ENCODE results near the gene CUBN.

The CUBN gene

GRCh38 chr10:17125206-17125893 lies 4.3 kb downstream of the CUBN start:
- CTCF ChIA-PET: no interaction called here
- no peak for TF ChIP-seq CTCF (IDR thresholded peaks at IDR 0.05; ENCODE audit: insufficient read depth, low read length, missing control alignments)
- POLR2A ChIA-PET: no interaction called here
- DNase-seq (ENCODE audit: low read depth, low spot score): no peak
- H3K4me3 ChIP-seq (ENCODE audit: low read depth, low read length): no peak overlapping the region

DNA sequence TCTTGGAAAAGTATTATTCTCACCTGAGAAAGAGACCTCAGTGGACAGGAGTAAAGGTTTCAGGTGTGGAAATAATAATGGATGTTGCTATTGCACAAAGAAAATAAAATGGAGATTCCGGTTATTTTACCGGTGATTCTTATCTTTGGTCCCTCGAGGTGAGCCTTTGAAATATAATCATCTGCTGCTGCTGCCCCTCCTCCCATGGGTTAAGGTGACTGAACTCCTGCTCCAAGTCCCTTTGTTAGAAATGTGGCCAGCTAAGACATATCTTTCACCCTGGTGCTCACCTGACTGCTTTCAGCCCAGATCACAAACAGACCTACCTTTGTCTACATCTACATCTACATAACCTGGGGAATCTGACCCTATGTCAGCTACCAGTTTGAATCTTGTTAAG lies 5.7 kb downstream of the CUBN start:
- TF ChIP-seq CTCF (IDR thresholded peaks at IDR 0.05; ENCODE audit: insufficient read depth, low read length, missing control alignments): no peak
- ChIA-PET CTCF (no interaction called here), POLR2A (no interaction called here)
- no peak for DNase-seq (ENCODE audit: low read depth, low spot score)
- no peak overlapping the region for H3K4me3 ChIP-seq (ENCODE audit: low read depth, low read length)

- CTCF ChIA-PET: interaction anchor here (1.2 kb wide), 1 partner anchor 36 kb away, joined by 3 read pairs; no protein-coding TSS in a partner anchor
- no peak overlapping the region for H3K4me3 ChIP-seq (ENCODE audit: low read depth, low read length)
- DNase-seq (ENCODE audit: low read depth, low spot score): peak; percentile 40
- POLR2A ChIA-PET: interaction anchor here (0.7 to 1.6 kb wide), 5 partner anchors 47 to 121 kb away, joined by 3 to 4 read pairs (median 3); no protein-coding TSS in a partner anchor
- no peak for TF ChIP-seq CTCF (IDR thresholded peaks at IDR 0.05; ENCODE audit: insufficient read depth, low read length, missing control alignments)
Observed at GRCh38 chr10:17122726-17123661, 6.6 kb downstream of the CUBN start.

- no peak for TF ChIP-seq CTCF (IDR thresholded peaks at IDR 0.05; ENCODE audit: insufficient read depth, low read length, missing control alignments)
- ChIA-PET POLR2A (interaction anchor here (0.7 to 1.6 kb wide), 3 partner anchors 37 to 110 kb away, joined by 3 to 4 read pairs (median 4); no protein-coding TSS in a partner anchor), CTCF (interaction anchor here (1.2 kb wide), 1 partner anchor 35 kb away, joined by 3 read pairs; no protein-coding TSS in a partner anchor)
- no peak for DNase-seq (ENCODE audit: low read depth, low spot score)
- no peak overlapping the region for H3K4me3 ChIP-seq (ENCODE audit: low read depth, low read length)
Observed at GRCh38 chr10:17122052-17122451, 7.6 kb downstream of the CUBN start.

DNA sequence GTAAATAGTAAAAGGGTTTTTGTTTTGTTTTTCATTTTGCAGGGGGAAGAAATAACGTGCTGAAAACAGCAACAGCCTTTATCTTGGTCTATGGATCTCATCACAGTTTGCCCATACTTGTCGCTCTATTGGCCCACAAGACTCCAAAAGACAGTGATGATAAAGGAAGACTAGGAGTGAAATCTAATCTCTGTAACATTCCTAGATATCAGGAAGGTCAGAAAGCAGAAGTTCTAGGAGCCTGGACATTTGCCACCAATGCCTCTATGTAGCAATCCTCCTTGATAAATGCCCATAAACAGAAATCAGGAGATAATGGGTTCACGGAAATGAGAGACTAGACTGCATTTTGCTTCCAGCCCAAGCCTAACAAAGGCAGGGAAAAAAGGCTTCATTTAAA lies 8.9 kb downstream of the CUBN start:
- TF ChIP-seq CTCF (IDR thresholded peaks at IDR 0.05; ENCODE audit: insufficient read depth, low read length, missing control alignments): no peak
- no peak overlapping the region for H3K4me3 ChIP-seq (ENCODE audit: low read depth, low read length)
- DNase-seq (ENCODE audit: low read depth, low spot score): no peak
- ChIA-PET CTCF (no interaction called here), POLR2A (no interaction called here)

DNA sequence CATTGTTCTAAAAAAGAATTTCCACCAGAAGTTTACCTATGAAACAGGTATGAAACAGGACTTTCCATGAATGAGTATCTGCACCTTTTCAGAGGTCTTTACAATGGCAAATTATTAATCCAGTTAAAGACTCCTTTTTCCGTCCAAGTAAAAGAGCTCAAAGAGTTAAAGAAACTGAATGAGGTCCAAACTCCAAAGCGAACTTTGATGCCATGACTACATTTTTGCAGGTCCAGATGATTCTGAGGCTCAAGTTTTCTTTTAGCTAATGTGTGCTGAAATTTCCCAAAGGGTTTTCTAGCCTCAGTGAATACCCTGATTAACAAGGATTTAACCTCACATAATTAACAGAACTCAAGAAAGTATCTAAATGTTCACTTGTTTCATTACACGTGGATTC lies 9.8 kb downstream of the CUBN start:
- no peak for DNase-seq (ENCODE audit: low read depth, low spot score)
- TF ChIP-seq CTCF (IDR thresholded peaks at IDR 0.05; ENCODE audit: insufficient read depth, low read length, missing control alignments): no peak
- no peak overlapping the region for H3K4me3 ChIP-seq (ENCODE audit: low read depth, low read length)
- CTCF ChIA-PET: interaction anchor here (0.8 kb wide), 1 partner anchor 61 kb away, joined by 3 read pairs; no protein-coding TSS in a partner anchor
- POLR2A ChIA-PET: no interaction called here

Data from AG04449 (cell line).